ENCODE data around the gene GARIN6.

Gene GARIN6

DNA sequence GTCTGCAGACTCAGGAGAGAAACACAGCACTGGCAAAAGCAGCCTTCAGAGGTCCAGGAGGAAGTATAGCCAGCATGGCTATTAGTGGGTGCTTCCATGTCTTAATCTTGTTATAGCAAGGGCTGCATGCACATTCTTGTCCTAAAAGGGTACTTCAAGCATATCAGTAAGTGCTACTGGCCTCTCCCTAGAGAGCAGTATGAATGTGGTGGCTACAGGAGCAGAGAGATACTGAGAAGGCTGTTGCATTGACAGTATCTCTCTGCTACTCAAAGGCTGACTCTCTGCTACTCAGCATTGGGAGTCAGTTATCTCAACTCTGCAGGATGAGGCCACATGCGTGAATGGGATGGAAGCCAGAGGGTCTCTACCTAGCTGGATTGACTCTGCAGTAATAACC lies 2.0 kb downstream of the GARIN6 start:
- H3K4me3 ChIP-seq (ENCODE audit: low read depth, low read length): no peak overlapping the region
- in situ Hi-C loops (cut with HindIII; ENCODE audit: low sequenced_read_pairs): no loop called here
- no peak for DNase-seq (ENCODE audit: low read depth)
- TF ChIP-seq, protein P1, sequence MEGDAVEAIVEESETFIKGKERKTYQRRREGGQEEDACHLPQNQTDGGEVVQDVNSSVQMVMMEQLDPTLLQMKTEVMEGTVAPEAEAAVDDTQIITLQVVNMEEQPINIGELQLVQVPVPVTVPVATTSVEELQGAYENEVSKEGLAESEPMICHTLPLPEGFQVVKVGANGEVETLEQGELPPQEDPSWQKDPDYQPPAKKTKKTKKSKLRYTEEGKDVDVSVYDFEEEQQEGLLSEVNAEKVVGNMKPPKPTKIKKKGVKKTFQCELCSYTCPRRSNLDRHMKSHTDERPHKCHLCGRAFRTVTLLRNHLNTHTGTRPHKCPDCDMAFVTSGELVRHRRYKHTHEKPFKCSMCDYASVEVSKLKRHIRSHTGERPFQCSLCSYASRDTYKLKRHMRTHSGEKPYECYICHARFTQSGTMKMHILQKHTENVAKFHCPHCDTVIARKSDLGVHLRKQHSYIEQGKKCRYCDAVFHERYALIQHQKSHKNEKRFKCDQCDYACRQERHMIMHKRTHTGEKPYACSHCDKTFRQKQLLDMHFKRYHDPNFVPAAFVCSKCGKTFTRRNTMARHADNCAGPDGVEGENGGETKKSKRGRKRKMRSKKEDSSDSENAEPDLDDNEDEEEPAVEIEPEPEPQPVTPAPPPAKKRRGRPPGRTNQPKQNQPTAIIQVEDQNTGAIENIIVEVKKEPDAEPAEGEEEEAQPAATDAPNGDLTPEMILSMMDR (IDR thresholded peaks at IDR 0.05; ENCODE audit: low read depth, low read length, missing control alignments): no peak

DNA sequence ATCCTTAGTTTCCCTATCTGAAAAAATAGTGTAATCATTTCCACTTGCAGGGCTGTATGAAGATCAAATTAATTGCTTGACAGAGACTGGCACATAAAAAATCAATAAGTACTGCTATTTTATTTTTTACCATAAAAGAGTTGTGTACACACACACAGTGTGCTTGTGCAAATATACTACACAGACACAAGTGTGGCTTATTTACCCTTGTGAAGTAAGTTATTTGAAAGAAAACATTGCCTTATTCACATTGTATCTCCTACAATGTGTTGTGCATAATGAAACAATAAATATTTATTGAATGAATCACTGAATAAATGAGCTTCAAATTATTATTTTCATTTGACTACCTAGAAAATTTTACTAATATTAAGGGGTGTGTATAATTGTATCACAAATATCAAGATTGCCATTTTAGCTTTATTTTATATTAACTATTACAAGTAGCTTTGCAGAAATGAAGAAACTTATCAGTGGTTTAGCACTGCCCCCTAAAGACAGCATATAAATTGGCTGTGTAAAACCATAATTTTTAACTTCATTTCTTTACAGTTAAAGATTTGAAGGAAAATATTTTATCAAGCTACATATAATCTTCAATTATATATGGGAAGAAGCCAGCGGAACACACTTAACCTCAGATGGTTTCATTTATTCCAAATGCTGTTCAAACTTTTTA lies 11.3 kb downstream of the GARIN6 start:
- peak; percentile 11 for DNase-seq (ENCODE audit: low read depth)
- no peak overlapping the region for H3K4me3 ChIP-seq (ENCODE audit: low read depth, low read length)
- in situ Hi-C loops (cut with HindIII; ENCODE audit: low sequenced_read_pairs): no loop called here
- TF ChIP-seq, protein P1 (IDR thresholded peaks at IDR 0.05; ENCODE audit: low read depth, low read length, missing control alignments): peak; percentile 8

DNA sequence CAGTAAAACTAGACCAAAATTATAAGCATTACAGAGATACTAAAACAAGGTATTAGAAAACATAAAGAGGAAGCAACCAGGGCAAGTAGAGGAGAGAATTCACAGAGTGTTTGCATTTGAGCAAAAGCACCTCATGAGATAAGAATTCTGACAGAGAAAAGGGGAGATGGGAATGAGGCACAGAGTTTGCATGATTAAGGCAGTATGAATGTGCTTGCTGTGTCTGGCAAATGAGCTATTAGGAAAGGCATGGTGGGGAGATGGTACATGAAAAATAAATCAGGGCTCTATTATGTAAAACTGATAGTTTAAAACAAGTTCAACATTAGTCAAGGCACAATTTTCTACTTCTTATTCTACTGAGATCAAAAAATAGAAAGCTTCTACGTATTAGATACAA lies 23.1 kb downstream of the GARIN6 start:
- DNase-seq (ENCODE audit: low read depth): no peak
- H3K4me3 ChIP-seq (ENCODE audit: low read depth, low read length): no peak overlapping the region
- in situ Hi-C loops (cut with HindIII; ENCODE audit: low sequenced_read_pairs): no loop called here
- TF ChIP-seq, protein P1 (IDR thresholded peaks at IDR 0.05; ENCODE audit: low read depth, low read length, missing control alignments): no peak

DNA sequence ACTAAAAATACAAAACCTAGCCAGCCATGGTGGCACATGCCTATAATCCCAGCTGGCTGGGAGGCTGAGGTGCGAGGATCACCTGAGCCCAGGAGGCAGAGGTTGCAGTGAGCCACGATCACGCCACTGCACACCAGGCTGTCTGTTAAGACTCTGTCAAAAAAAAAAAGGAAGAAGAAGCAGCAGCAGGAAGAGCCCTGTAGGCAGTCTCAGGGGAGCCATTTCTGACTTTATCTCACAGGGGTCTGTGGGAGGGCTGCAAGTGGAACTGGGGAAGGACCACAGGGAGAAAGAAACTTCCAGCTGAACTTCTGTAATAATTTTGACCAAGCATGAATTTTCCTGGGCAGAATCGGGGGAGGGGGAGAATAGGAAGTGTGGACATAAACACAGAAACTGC lies 32.7 kb downstream of the GARIN6 start:
- no peak overlapping the region for H3K4me3 ChIP-seq (ENCODE audit: low read depth, low read length)
- TF ChIP-seq, protein P1 (IDR thresholded peaks at IDR 0.05; ENCODE audit: low read depth, low read length, missing control alignments): no peak
- in situ Hi-C loops (cut with HindIII; ENCODE audit: low sequenced_read_pairs): no loop called here
- no peak for DNase-seq (ENCODE audit: low read depth)

DNA sequence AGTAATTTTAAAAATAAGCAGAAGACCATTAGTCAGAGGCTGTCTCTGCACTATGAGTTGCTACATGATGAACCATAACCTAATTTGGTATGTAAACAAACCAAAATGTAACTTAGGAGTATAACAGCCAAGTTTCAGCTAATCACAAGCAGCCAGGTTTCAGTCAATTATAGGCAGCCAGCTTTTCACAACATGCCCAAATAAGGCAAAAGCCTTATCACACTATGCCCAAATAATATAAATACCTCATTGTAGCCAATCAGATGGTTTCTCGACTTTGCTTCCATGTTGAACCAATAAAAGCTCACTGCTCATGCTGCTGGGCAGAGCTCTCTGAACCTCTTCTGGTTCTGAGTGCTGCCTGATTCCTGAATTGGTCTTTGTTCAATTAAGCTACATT lies 38.6 kb downstream of the GARIN6 start:
- H3K4me3 ChIP-seq (ENCODE audit: low read depth, low read length): no peak overlapping the region
- no peak for DNase-seq (ENCODE audit: low read depth)
- TF ChIP-seq, protein P1 (IDR thresholded peaks at IDR 0.05; ENCODE audit: low read depth, low read length, missing control alignments): no peak
- in situ Hi-C loops (cut with HindIII; ENCODE audit: low sequenced_read_pairs): no loop called here

DNA sequence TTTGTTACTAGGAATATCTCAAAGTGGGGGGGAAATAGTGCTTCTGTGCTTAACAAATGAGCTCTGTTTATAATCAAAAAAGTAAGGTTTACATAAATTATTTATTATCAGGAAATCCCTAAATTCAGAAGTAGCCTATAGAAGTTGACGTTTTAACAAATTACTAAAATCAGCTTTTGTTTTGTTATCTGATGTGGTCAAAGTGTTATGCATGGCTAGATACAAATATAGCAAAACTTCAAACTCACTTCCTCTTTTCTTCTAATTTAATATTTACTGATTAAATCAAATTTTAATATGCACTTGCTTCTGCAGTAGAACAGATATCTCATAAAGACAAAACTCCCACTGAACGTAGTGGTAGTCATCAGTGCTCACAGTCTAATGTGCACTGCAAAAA lies 47.5 kb downstream of the GARIN6 start:
- H3K4me3 ChIP-seq (ENCODE audit: low read depth, low read length): no peak overlapping the region
- DNase-seq (ENCODE audit: low read depth): no peak
- in situ Hi-C loops (cut with HindIII; ENCODE audit: low sequenced_read_pairs): no loop called here
- TF ChIP-seq, protein P1 (IDR thresholded peaks at IDR 0.05; ENCODE audit: low read depth, low read length, missing control alignments): no peak
